T-cell (primary cell): Measurements from ENCODE around the gene TBC1D14. TPM values are rescaled to one million over a fixed set of nuclear protein-coding genes. Genes with fewer than 3 reads are reported as not detected.

Experiments used
- ATAC-seq, 4 experiments: fragments of 200-7000 bp in 3 of 4; fragments of 150-1000 bp in 1 of 4; cut with Tn5 transposase; replicated peaks in 1 of 4; 1 replicate in 3 of 4; 2 replicates in 1 of 4; pipeline ENCODE4 v1.10.0; 2021; ENCODE audit warnings: moderate library complexity in 3 of 4, mild to moderate bottlenecking in 2 of 4, moderate number of reproducible peaks in 1 of 4
- CTCF ChIA-PET, 2 donors: fragments of 300-600 bp; sonication (Branson Sonifier 250); formaldehyde crosslinking; loops; one replicate each; lab custom pipeline; 2022; ENCODE audit warnings: antibody characterized with exemption in 2 of 2; lab: Charles Lee
- POLR2A ChIA-PET, 2 donors: fragments of 300-600 bp; sonication (Branson Sonifier 250); formaldehyde crosslinking; loops; one replicate each; lab custom pipeline; 2022; ENCODE audit warnings: antibody characterized with exemption in 2 of 2; lab: Charles Lee
- DNase-seq, 35 experiments: peaks; one replicate each; pipeline versions ENCODE4 v3.0.0 to v3.0.0-alpha.2; 2013 to 2023
- H3K27ac ChIP-seq: one replicate; pipeline ENCODE4 v1.5.1; 2013; ENCODE audit warnings: low read length
- H3K27me3 ChIP-seq, 2 experiments: replicated peaks in 1 of 2; 1 replicate in 1 of 2; 2 replicates in 1 of 2; pipeline versions ENCODE4 v1.6.1 to v1.7.0; 2013; ENCODE audit warnings: low read length in 1 of 2, mixed read lengths in 1 of 2; ENCODE audit not compliant: control insufficient read depth in 2 of 2, insufficient read depth in 2 of 2; ENCODE audit errors: extremely low read depth in 1 of 2
- H3K36me3 ChIP-seq, 2 donors: 1 replicate in 1 of 2; 2 replicates in 1 of 2; pipeline versions ENCODE4 v1.6.1 to v1.7.0; 2013; ENCODE audit warnings: low read length in 1 of 2; ENCODE audit not compliant: control insufficient read depth in 2 of 2, insufficient read depth in 1 of 2; ENCODE audit errors: extremely low read depth in 1 of 2
- H3K4me1 ChIP-seq, 2 experiments: 1 replicate in 1 of 2; 2 replicates in 1 of 2; pipeline versions ENCODE4 v1.6.1 to v1.7.0; 2013; ENCODE audit warnings: low read length in 2 of 2, mixed read lengths in 1 of 2; ENCODE audit not compliant: insufficient read depth in 2 of 2, control insufficient read depth in 1 of 2; ENCODE audit errors: extremely low read depth in 1 of 2
- H3K4me3 ChIP-seq, 2 donors: 1 replicate in 1 of 2; 2 replicates in 1 of 2; pipeline versions ENCODE4 v1.5.1 to v1.7.0; 2013; ENCODE audit warnings: mild to moderate bottlenecking in 2 of 2, low read length in 1 of 2, moderate library complexity in 1 of 2; ENCODE audit not compliant: control insufficient read depth in 1 of 2; ENCODE audit errors: extremely low read depth in 1 of 2
- H3K9me3 ChIP-seq: 2 replicates; pipeline ENCODE4 v1.7.0; 2013
- H3K27ac Mint-ChIP-seq, 2 donors: one replicate each; pipeline ENCODE4 v1.8.0; 2020 to 2021; ENCODE audit warnings: mild to moderate bottlenecking in 2 of 2, mixed read lengths in 2 of 2
- H3K27me3 Mint-ChIP-seq, 2 donors: one replicate each; pipeline ENCODE4 v1.8.0; 2021 to 2022; ENCODE audit warnings: mixed read lengths in 2 of 2
- H3K36me3 Mint-ChIP-seq: one replicate; pipeline ENCODE4 v1.8.0; 2021; ENCODE audit warnings: mixed read lengths
- H3K4me1 Mint-ChIP-seq, 3 donors: one replicate each; pipeline ENCODE4 v1.8.0; 2020 to 2022; ENCODE audit warnings: mixed read lengths in 3 of 3, mild to moderate bottlenecking in 1 of 3
- H3K4me3 Mint-ChIP-seq, 3 donors: one replicate each; pipeline ENCODE4 v1.8.0; 2020 to 2022; ENCODE audit warnings: mild to moderate bottlenecking in 3 of 3, mixed read lengths in 3 of 3, moderate library complexity in 3 of 3
- H3K9me3 Mint-ChIP-seq, 3 donors: one replicate each; pipeline ENCODE4 v1.8.0; 2020 to 2022; ENCODE audit warnings: mixed read lengths in 3 of 3
- WGBS: methylation state at CpG from one replicate; pipeline ENCODE4 v1.1.5; 2013; ENCODE audit warnings: missing lambda C conversion rate; ENCODE audit not compliant: insufficient coverage; 5-methylcytosine and 5-hydroxymethylcytosine counted together
- total RNA-seq, 35 experiments: library from RNA in 6 of 35; stranded (reverse) in 6 of 35; fragments of 120-200 nt in 1 of 35; gene quantifications; one replicate each; pipeline versions ENCODE4 v1.2.1 to v1.2.4 and lab custom pipeline; 2013 to 2026

The TBC1D14 gene
- total RNA-seq, 5 donors from 2014 or later (not counting 1 experiment from before 2014, with no cell fraction given), result 44.2 to 73.8 (median 62.3) TPM

- Histone ChIP-seq H3K27me3 (no peaks in the 10 kb centered on the region), H3K4me1 (peaks cover 39 to 77% of the 10 kb centered on the region in 2 experiments), H3K36me3 (peaks cover 3 to 13% of the 10 kb centered on the region in 2 donors), H3K4me3 (no peak overlapping the region), H3K9me3 (no peaks in the 10 kb centered on the region), H3K27ac (peak overlapping the region; percentile 76)
- ATAC-seq (no peak), DNase-seq (no peak)
- Mint-ChIP-seq H3K36me3 (peaks cover 6% of the 10 kb centered on the region), H3K27me3 (no peaks in the 10 kb centered on the region), H3K4me1 (peaks cover 83 to 94% (median 87%) of the 10 kb centered on the region in 3 donors), H3K27ac (peak overlapping the region; percentile 94 to 96), H3K4me3 (peak overlapping the region; percentile 29 to 81 (median 52)), H3K9me3 (no peaks in the 10 kb centered on the region)
- 78% methylated on average over 16 of the region's 24 CpGs for WGBS
- CTCF ChIA-PET, result interaction anchor here in 1 of 2 donors (0.6 kb wide), 1 partner anchor 93 kb away, joined by 3 read pairs; no protein-coding TSS in a partner anchor
- POLR2A ChIA-PET, result interaction anchor here in 1 of 2 donors (1.2 kb wide), 1 partner anchor 26 kb away, joined by 3 read pairs; no protein-coding TSS in a partner anchor
These were observed 30.4 kb downstream of the TBC1D14 start for GRCh38 chr4:6939761-6940743.

- peaks cover 3 to 13% of the 10 kb centered on the region in 2 donors for H3K36me3 ChIP-seq
- peaks cover 79 to 92% (median 85%) of the 10 kb centered on the region in 3 donors for H3K4me1 Mint-ChIP-seq
- ATAC-seq, result no peak
- H3K4me3 ChIP-seq, result no peak overlapping the region
- H3K36me3 Mint-ChIP-seq, result peaks cover 3% of the 10 kb centered on the region
- peak overlapping the region; percentile 25 to 81 (median 52) for H3K4me3 Mint-ChIP-seq
- peak overlapping the region; percentile 94 to 96 for H3K27ac Mint-ChIP-seq
- H3K27ac ChIP-seq, result peak overlapping the region; percentile 76
- no peaks in the 10 kb centered on the region for H3K9me3 ChIP-seq
- ChIA-PET POLR2A (interaction anchor here in 1 of 2 donors (1.2 kb wide), 1 partner anchor 27 kb away, joined by 3 read pairs; no protein-coding TSS in a partner anchor), CTCF (interaction anchor here in 1 of 2 donors (0.6 kb wide), 1 partner anchor 93 kb away, joined by 3 read pairs; no protein-coding TSS in a partner anchor)
- no peaks in the 10 kb centered on the region for H3K27me3 ChIP-seq
- WGBS, result 97% methylated on average over 10 of the region's 11 CpGs
- H3K9me3 Mint-ChIP-seq, result no peaks in the 10 kb centered on the region
- no peak for DNase-seq
- no peaks in the 10 kb centered on the region for H3K27me3 Mint-ChIP-seq
- H3K4me1 ChIP-seq, result peaks cover 39 to 77% of the 10 kb centered on the region in 2 experiments
These were observed 31.1 kb downstream of the TBC1D14 start for GRCh38 chr4:6940744-6941137.

- Mint-ChIP-seq H3K27me3 (no peaks in the 10 kb centered on the region), H3K27ac (peak overlapping the region; percentile 94 to 96), H3K9me3 (no peaks in the 10 kb centered on the region), H3K4me1 (peaks cover 74 to 90% (median 83%) of the 10 kb centered on the region in 3 donors), H3K36me3 (no peaks in the 10 kb centered on the region), H3K4me3 (peak overlapping the region; percentile 45 to 81 (median 73))
- CTCF ChIA-PET, result interaction anchor here in 1 of 2 donors (0.9 to 1.7 kb wide), 6 partner anchors 11 to 267 kb away, joined by 3 to 10 read pairs (median 4); a partner anchor contains a TSS
- peaks cover 3 to 8% of the 10 kb centered on the region in 2 donors for H3K36me3 ChIP-seq
- no peaks in the 10 kb centered on the region for H3K27me3 ChIP-seq
- peak overlapping the region; percentile 76 for H3K27ac ChIP-seq
- no CpG with 5 or more reads among the region's 4 CpGs for WGBS
- no peak for DNase-seq
- H3K4me3 ChIP-seq, result peak overlapping the region in 1 of 2 donors; percentile 10
- no peaks in the 10 kb centered on the region for H3K9me3 ChIP-seq
- POLR2A ChIA-PET, result interaction anchor here in 1 of 2 donors (0.8 kb wide), 1 partner anchor 44 kb away, joined by 3 read pairs; no protein-coding TSS in a partner anchor
- ATAC-seq, result peak in 2 of 4 experiments; percentile 3 to 21
- H3K4me1 ChIP-seq, result peaks cover 39 to 77% of the 10 kb centered on the region in 2 experiments
These were observed 32.2 kb downstream of the TBC1D14 start for GRCh38 chr4:6941796-6942195.

GRCh38 chr4:6942238-6942800 is 32.7 kb downstream of the TBC1D14 start:
- H3K36me3 ChIP-seq, result peaks cover 2 to 8% of the 10 kb centered on the region in 2 donors
- Mint-ChIP-seq H3K27ac (peak overlapping the region; percentile 94 to 96), H3K4me1 (peaks cover 69 to 86% (median 82%) of the 10 kb centered on the region in 3 donors), H3K36me3 (no peaks in the 10 kb centered on the region), H3K9me3 (no peaks in the 10 kb centered on the region), H3K4me3 (peak overlapping the region; percentile 73 to 81 (median 75)), H3K27me3 (no peaks in the 10 kb centered on the region)
- CTCF ChIA-PET, result interaction anchor here (0.9 to 1.7 kb wide), 7 partner anchors 10 to 268 kb away, joined by 3 to 10 read pairs (median 4); a partner anchor contains a TSS
- peaks cover 39 to 73% of the 10 kb centered on the region in 2 experiments for H3K4me1 ChIP-seq
- peak in 34 of 35 experiments; percentile 21 to 69 (median 48) for DNase-seq
- WGBS, result no CpG with 5 or more reads among the region's 7 CpGs
- peak overlapping the region; percentile 76 for H3K27ac ChIP-seq
- H3K27me3 ChIP-seq, result no peaks in the 10 kb centered on the region
- POLR2A ChIA-PET, result interaction anchor here in 1 of 2 donors (0.8 to 1.0 kb wide), 2 partner anchors 15 to 44 kb away, joined by 3 read pairs; no protein-coding TSS in a partner anchor
- peak overlapping the region; percentile 11 to 35 for H3K4me3 ChIP-seq
- H3K9me3 ChIP-seq, result no peaks in the 10 kb centered on the region
- ATAC-seq, result peak; percentile 87 to 90 (median 88)

- no peaks in the 10 kb centered on the region for H3K36me3 Mint-ChIP-seq
- WGBS, result 79% methylated on average over 6 of the region's 19 CpGs
- peak overlapping the region; percentile 11 to 25 for H3K4me3 ChIP-seq
- ChIA-PET CTCF (interaction anchor here (0.9 to 1.7 kb wide), 5 partner anchors 16 to 269 kb away, joined by 3 to 10 read pairs (median 4); a partner anchor contains a TSS), POLR2A (interaction anchor here in 1 of 2 donors (1.0 kb wide), 1 partner anchor 16 kb away, joined by 3 read pairs; no protein-coding TSS in a partner anchor)
- peaks cover 0 to 8% of the 10 kb centered on the region in 2 donors for H3K36me3 ChIP-seq
- peaks cover 72 to 84% (median 80%) of the 10 kb centered on the region in 3 donors for H3K4me1 Mint-ChIP-seq
- peaks cover 39 to 63% of the 10 kb centered on the region in 2 experiments for H3K4me1 ChIP-seq
- ATAC-seq, result peak in 1 of 4 experiments; percentile 16
- H3K9me3 Mint-ChIP-seq, result no peaks in the 10 kb centered on the region
- H3K27ac Mint-ChIP-seq, result peak overlapping the region; percentile 94 to 96
- H3K9me3 ChIP-seq, result no peaks in the 10 kb centered on the region
- peak overlapping the region; percentile 76 for H3K27ac ChIP-seq
- H3K4me3 Mint-ChIP-seq, result peak overlapping the region; percentile 73 to 81 (median 75)
- no peaks in the 10 kb centered on the region for H3K27me3 ChIP-seq
- no peaks in the 10 kb centered on the region for H3K27me3 Mint-ChIP-seq
- peak in 1 of 35 experiments; percentile 27 for DNase-seq
These were observed 33.6 kb downstream of the TBC1D14 start for GRCh38 chr4:6943012-6943884.
